SU-DHL-6 (cell line): ENCODE data around the gene NRP2.

Experiments
- CTCF ChIP-seq: fragments of 200-600 bp; sonication (generic); IDR thresholded peaks from one replicate; pipeline ENCODE4 v1.5.1; 2017; ENCODE audit warnings: antibody characterized with exemption, mild to moderate bottlenecking, low read length, moderate library complexity; ENCODE audit not compliant: insufficient read depth, poor library complexity, severe bottlenecking
- EZH2phosphoT487 ChIP-seq: fragments of 200-600 bp; sonication (generic), shearing (Covaris generic); conservative IDR thresholded peaks from 2 replicates; pipeline ENCODE4 v1.6.1; 2018; ENCODE audit warnings: mild to moderate bottlenecking, antibody characterized with exemption, low read length, moderate library complexity, mixed read lengths

GRCh38 chr2:205683502-205684367 is 1.4 kb downstream of the NRP2 start:
- no peak for TF ChIP-seq CTCF
- no peak for TF ChIP-seq EZH2phosphoT487
